GM18505 (cell line): Measurements from ENCODE around the gene ZNF248.
"Not testable (repeated sequence)": the region's sequence is repeated elsewhere in the genome, so short reads cannot be mapped to it uniquely, and the experiment has no call there.

ENCODE experiments used
- ATAC-seq: cut with Tn5 transposase; IDR thresholded peaks from one replicate; pipeline ENCODE4 v1.9.1; 2021; ENCODE audit not compliant: unreplicated experiment
- POLR2A ChIP-seq: IDR thresholded peaks from 4 replicates; pipeline ENCODE4 v1.6.1; 2011; ENCODE audit warnings: borderline replicate concordance; ENCODE audit not compliant: insufficient read depth, insufficient read length; ENCODE audit errors: extremely low read depth

The ZNF248 gene

DNA sequence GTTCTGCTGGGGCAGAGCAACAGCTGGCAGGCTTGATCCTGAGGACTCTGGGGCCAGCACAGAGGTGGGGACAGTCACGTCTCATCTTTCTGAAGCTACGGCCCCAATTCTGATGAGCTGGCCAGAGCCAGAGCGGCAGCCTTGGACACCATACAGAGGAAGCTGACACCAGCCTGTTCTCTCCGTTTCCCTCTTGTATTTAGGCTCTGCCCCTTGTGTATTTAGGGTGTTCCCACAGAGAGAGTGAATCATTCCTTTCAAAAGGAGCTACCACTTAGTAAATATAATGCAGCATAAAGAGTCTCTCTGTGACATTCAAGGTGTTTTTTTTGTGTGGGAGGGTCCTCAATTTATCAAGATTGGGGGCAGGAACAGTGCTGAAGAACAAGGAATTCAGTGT, 109.2 kb downstream of the ZNF248 start:
- no peak for ATAC-seq
- TF ChIP-seq POLR2A = no peak

DNA sequence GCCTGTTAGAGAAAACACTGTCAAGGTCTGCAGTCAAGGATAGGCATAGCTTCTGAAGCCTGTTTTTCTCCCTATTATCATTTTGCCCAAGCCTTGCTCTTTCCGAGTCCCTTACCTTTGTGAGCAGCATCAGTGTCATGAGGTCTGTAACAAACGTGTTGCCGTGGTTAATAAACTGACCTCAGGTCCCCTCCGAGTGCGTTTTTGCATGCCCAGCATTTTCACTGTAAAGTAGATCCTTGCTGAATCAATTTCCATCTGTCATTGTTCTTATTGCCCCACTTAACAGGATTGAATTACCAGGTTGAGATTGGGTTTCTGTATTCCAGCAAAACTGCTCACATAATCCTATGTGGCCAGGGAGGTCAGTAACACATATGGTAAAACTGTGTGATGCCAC, 110.3 kb downstream of the ZNF248 start:
- no peak for TF ChIP-seq POLR2A
- no peak for ATAC-seq

DNA sequence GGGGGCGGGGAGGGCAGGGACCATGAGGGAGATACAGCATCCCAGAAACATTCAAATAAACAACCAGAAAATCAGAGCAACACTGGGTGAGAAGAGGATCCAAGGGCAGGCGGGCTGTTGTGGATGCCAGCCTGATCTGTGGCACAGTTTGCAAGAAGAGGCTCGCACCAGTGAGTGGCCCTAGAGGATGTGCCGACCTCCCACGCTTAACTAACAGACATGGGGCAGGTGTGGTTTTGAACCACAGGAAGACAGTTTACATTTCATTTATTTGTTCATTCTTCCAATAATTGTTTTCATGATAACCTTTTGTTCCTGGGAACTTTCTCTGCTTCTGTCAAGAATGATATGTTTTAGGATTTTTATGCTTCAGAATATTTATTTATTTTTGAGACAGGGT, 115.6 kb downstream of the ZNF248 start:
- no peak for ATAC-seq
- TF ChIP-seq POLR2A = no peak

DNA sequence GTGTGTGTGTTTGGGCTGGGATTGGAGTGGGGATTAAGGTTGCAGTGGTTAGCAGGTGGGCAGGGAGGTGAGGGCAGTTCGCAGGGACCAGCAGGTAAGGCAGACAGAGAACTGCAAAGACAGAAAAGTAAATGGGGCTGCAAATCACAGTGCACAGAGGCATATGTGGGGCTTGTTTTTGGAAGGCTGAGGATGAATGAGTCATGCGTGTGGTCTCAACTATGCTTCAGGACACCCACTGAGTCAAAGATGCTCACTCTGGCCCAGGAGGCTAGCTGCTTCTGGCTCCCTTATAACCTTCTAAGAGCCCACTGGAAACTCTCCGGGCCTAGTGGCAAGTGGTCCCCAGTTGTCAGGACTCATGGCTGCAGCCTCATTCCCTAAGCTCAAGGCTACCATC, 118.2 kb downstream of the ZNF248 start:
- ATAC-seq = no peak
- TF ChIP-seq POLR2A = no peak

DNA sequence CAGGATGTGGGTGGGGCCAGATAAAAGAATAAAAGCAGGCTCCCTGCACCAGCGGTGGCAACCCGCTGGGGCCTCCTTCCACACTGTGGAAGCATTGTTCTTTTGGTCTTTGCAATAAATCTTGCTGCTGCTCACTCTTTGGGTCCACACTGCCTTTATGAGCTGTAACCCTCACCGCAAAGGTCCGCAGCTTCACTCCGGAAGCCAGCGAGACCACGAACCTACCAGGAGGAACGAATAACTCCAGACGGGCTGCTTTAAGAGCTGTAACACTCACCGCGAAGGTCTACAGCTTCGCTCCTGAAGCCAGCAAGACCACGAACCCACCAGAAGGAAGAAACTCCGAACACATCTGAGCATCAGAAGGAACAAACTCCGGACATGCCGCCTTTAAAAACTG, 119.2 kb downstream of the ZNF248 start:
- not testable (repeated sequence) for ATAC-seq

DNA sequence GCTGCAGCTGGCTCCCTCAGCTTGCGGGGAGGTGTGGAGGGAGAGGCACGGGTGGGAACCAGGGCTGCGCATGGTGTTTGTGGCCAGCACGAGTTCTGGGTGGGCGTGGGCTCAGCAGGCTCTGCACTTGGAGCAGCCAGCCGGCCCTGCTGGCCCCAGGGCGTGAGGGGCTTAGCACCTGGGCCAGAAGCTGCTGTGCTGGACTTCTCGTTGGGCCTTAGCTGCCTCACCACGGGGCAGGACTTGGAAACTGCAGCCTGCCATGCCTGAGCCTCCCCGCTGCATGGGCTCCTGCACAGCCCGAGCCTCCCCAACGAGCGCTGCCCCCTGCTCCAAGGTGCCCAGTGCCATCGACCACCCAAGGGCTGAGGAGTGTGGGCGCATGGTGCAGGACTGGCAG, 120.1 kb downstream of the ZNF248 start:
- no peak for ATAC-seq
- no peak for TF ChIP-seq POLR2A

DNA sequence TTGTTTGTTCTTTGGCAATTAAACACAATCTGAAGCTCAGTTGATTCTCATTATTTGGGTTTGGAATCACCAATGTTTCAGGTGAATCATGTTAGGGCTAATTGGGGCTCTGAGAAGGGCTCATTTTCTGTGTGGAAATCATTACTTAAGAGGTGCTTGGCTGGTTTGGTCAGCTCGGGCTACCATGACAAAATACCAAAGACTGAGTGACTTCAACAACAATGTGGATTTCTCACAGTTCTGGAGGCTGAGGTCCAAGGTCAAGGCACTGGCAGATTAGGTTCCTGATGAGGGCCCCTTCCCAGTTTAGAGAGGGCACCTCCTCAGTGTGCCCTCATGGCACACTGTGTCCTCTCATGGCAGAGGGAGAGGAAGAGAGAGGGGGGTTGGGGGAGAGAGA, 121.3 kb downstream of the ZNF248 start:
- no peak for ATAC-seq
- TF ChIP-seq POLR2A = no peak

DNA sequence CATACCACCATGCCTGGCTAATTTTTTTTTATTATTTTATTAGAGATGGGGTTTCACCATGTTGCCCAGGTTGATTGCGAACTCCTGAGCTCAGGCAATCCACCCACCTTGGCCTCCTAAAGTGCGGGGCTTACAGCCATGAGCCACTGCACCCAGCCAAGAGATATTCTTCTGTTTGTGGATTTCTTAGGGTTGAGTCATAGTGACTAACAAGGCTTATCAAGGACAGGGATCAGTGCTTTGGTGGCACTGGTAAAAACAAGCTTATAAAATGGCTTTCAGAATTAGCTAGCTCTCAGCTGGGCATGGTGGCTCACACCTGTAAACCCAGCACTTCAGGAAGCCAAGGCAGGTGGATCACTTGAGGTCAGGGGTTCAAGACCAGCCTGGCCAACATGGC, 122.4 kb downstream of the ZNF248 start:
- no peak for ATAC-seq
- TF ChIP-seq POLR2A = no peak
